GM12864 (cell line): ENCODE data around the gene AKAP7.

Experiments used
- DNase-seq: peaks from one replicate; pipeline ENCODE4 v3.0.0-alpha.2; 2011; ENCODE audit warnings: low read depth
- H3K4me3 ChIP-seq: 2 replicates; pipeline ENCODE4 v1.5.1; 2011; ENCODE audit warnings: mild to moderate bottlenecking, low read depth, low read length, control low read depth
- TF ChIP-seq, protein P1 (sequence below): IDR thresholded peaks from 2 replicates; pipeline ENCODE4 v1.5.1; 2011; ENCODE audit warnings: low read depth, mild to moderate bottlenecking, moderate library complexity, low read length, control low read depth, inconsistent platforms; ENCODE audit errors: missing control alignments

AKAP7 gene

DNA sequence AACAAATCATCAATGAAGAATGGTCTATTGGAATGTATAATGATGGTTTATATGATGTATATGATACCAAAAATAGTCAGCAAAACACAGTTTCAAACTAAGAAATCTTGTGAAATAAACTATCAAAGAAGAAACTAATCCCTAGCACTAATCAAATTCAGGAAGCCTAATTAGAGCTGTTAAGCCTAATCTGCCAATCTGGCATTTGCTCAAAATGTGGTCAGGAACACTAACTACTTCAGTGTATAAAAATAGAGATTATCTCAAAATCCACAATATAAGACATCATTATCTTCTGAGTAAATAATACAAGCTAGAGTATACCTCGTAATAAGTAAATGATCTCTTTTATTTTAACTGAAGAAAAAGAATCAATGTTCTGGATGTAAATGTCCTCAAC is 12.8 kb upstream of the AKAP7 start:
- TF ChIP-seq, protein P1, sequence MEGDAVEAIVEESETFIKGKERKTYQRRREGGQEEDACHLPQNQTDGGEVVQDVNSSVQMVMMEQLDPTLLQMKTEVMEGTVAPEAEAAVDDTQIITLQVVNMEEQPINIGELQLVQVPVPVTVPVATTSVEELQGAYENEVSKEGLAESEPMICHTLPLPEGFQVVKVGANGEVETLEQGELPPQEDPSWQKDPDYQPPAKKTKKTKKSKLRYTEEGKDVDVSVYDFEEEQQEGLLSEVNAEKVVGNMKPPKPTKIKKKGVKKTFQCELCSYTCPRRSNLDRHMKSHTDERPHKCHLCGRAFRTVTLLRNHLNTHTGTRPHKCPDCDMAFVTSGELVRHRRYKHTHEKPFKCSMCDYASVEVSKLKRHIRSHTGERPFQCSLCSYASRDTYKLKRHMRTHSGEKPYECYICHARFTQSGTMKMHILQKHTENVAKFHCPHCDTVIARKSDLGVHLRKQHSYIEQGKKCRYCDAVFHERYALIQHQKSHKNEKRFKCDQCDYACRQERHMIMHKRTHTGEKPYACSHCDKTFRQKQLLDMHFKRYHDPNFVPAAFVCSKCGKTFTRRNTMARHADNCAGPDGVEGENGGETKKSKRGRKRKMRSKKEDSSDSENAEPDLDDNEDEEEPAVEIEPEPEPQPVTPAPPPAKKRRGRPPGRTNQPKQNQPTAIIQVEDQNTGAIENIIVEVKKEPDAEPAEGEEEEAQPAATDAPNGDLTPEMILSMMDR, result no peak
- H3K4me3 ChIP-seq, result no peak overlapping the region

DNA sequence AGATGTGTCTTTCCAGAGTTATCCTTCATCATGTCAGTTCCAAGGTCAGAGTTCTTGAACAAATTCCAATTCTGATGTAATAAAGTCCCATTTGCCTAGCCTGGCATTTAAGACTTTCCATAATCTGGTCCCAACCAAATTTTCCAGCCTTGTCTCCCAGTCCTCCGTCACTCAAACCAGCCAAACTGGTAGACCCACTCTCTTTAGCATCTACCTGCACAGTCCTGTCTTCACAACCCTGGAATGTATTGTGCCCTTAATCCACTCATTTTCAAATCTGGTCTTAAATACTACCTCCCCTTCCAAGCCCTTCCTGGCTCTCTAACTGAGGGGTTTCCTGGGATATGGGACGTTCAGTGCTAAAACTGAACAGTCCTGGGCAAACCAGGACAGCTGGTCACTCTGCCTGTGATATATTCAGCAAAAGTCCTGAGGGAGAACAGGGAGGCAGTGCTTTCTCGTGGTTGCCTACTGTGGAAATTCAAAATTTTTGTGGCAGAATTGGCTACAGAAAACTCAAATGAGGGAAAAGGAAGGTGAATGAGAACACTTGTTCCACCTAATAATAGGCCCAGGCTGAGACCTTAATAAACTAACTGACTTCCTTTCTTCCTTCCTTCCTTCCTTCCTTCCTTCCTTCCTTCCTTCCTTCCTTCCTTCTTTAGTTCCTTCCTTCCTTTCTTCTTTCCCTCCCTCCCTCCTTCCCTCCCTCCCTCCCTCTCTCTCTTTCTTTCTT is 10.8 kb upstream of the AKAP7 start:
- no peak for DNase-seq
- TF ChIP-seq, protein P1, result no peak
- H3K4me3 ChIP-seq, result no peak overlapping the region

More for the DNA sequence above, 12.8 kb upstream of the AKAP7 start:
- no peak for DNase-seq

DNA sequence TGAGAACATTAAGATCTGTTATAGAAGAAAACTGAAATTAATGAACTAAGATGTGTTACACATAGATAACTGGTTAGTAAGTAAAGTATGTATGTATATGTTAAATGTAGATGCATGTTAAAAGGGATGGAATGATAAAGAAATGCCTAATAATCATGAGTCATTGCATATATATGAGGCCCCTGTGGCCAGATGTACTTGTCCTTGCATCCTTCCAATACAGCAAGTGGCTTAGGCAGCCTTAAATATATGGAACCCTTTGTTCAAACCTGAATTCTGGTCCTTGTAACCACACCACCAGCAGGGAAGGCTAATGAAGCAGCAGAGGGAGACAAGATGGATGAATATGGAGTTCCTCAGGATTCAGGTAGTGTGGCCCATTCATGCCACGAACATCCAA is 9.8 kb upstream of the AKAP7 start:
- TF ChIP-seq, protein P1, result no peak
- no peak for DNase-seq
- H3K4me3 ChIP-seq, result no peak overlapping the region

DNA sequence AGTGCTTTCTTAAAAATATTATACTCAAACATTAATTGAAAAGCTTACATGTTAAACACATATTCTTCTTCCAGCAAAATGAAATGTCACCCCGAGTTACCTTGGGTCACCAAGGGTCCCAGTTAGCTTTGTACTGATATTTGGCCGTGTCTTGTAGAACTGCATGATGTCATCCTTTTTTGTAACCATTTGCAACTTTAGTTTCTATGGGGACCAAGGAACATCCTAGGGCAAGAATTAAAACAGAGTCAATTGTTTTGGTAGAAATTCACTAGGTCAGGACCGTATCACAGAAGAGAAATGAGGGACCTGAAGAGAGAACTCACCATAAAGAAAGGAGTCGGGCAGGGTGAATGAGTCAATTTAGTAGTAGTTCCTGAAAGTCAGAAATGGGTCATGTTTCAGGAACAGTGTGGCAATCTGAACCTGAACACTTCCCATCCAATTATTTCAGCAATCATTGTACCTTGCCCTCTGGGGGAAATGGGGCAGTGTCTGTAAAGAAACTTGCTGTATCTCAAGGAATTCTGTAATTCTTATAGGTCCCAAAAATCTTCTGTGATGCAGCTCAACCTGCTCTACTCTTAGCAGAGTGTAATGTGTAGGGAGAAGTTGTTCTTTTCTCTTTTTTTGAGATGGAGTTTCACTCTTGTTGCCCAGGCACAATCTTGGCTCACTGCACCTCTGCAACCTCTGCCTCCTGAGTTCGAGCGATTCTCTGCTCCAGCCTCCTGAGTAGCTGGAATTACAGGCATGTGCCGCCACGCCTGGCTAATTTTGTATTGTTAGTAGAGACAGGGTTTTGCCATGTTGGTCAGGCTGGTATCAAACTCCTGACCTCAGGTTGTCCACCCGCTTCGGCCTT is 5.3 kb upstream of the AKAP7 start:
- TF ChIP-seq, protein P1, result no peak
- no peak overlapping the region for H3K4me3 ChIP-seq
- no peak for DNase-seq

DNA sequence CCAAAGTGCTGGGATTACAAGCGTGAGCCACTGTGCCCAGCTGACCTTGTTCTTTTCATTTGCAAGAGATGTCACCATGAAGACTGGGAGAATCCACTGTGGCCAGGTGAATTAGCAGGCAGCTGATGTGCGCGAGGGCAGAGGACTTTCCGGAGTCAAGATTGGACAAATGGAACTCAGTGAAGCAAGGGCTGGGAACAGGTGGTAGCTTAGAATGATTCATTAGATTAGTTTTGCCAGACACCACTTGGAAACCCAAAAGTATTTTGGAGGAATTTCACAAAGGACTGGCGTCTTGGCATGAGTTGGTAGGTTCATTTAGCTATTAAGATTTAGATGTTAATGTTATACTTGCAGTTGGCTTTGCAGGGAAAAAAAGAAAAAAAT is 4.7 kb upstream of the AKAP7 start:
- no peak overlapping the region for H3K4me3 ChIP-seq
- TF ChIP-seq, protein P1, result no peak
- no peak for DNase-seq

DNA sequence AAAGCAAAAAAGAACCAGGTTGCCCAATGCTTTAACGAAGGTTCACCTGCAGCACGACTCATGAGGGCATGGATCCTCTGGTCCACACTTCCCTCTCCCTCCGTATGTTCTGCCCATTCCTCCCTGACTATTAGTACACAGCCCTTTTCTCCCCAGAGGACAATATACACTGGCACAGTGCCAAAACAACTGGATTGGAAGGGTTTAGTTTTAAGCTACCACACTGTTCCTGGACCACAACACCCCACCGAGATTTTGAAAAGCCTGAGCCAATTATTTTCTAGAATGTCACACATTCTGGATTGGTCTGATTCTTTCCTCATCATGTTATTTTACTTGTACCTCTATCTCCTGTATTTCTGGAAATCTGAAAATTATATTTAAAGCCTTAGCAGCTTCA is 2.9 kb upstream of the AKAP7 start:
- DNase-seq, result no peak
- H3K4me3 ChIP-seq, result no peak overlapping the region
- TF ChIP-seq, protein P1, result no peak
